ENCODE measurements around the gene KCNIP3.
"Not testable (repeated sequence)": the region's sequence is repeated elsewhere in the genome, so short reads cannot be mapped to it uniquely, and the experiment has no call there.

Gene KCNIP3

GRCh38 chr2:95392320-95392719 lies 95.2 kb downstream of the KCNIP3 start:
- DNase-seq (ENCODE audit: extremely low spot score), result no peak
- no peak for TF ChIP-seq FOXM1 (IDR thresholded peaks at IDR 0.05; ENCODE audit: borderline replicate concordance)
- no peak for TF ChIP-seq ARNT (IDR thresholded peaks at IDR 0.05)
- no peak for TF ChIP-seq SP1 (IDR thresholded peaks at IDR 0.05)
- no peak for TF ChIP-seq TARDBP (IDR thresholded peaks at IDR 0.05)
- no peak for TF ChIP-seq NFRKB (IDR thresholded peaks at IDR 0.05)
- no peak for TF ChIP-seq PKNOX1 (IDR thresholded peaks at IDR 0.05)
- TF ChIP-seq LEF1 (IDR thresholded peaks at IDR 0.05; ENCODE audit: borderline replicate concordance), result no peak
- TF ChIP-seq L3MBTL2 (conservative IDR thresholded peaks at IDR 0.05), result no peak
- no peak for TF ChIP-seq SUZ12 (IDR thresholded peaks at IDR 0.05)
- TF ChIP-seq FOXA1 (IDR thresholded peaks at IDR 0.05), result no peak
- no peak for TF ChIP-seq BHLHE40 (IDR thresholded peaks at IDR 0.05; ENCODE audit: borderline replicate concordance)
- TF ChIP-seq HDGF (IDR thresholded peaks at IDR 0.05; ENCODE audit: borderline replicate concordance), result no peak
- TF ChIP-seq FOXK2 (IDR thresholded peaks at IDR 0.05), result no peak
- TF ChIP-seq ZNF384 (IDR thresholded peaks at IDR 0.05), result no peak
- no peak for TF ChIP-seq ELF4 (IDR thresholded peaks at IDR 0.05)
- no peak for TF ChIP-seq CTBP1 (IDR thresholded peaks at IDR 0.05; ENCODE audit: borderline replicate concordance)
- ChIA-PET CTCF (interaction anchor here (1.5 kb wide), 1 partner anchor 8 kb away, joined by 3 read pairs; no protein-coding TSS in a partner anchor), POLR2A (interaction anchor here (1.7 kb wide), 2 partner anchors 9 to 11 kb away, joined by 9 read pairs; partner anchors contain the start of gene FAHD2A)

GRCh38 chr2:95392730-95393455 lies 95.7 kb downstream of the KCNIP3 start:
- POLR2A ChIA-PET, result interaction anchor here (1.7 kb wide), 2 partner anchors 9 to 10 kb away, joined by 9 read pairs; partner anchors contain the start of gene FAHD2A
- no peak for TF ChIP-seq L3MBTL2 (conservative IDR thresholded peaks at IDR 0.05)
- TF ChIP-seq ZNF384 (IDR thresholded peaks at IDR 0.05), result no peak
- no peak for TF ChIP-seq HDGF (IDR thresholded peaks at IDR 0.05; ENCODE audit: borderline replicate concordance)
- no peak for TF ChIP-seq ARNT (IDR thresholded peaks at IDR 0.05)
- no peak for TF ChIP-seq FOXM1 (IDR thresholded peaks at IDR 0.05; ENCODE audit: borderline replicate concordance)
- no peak for TF ChIP-seq BHLHE40 (IDR thresholded peaks at IDR 0.05; ENCODE audit: borderline replicate concordance)
- no peak for TF ChIP-seq TARDBP (IDR thresholded peaks at IDR 0.05)
- no peak for TF ChIP-seq NFRKB (IDR thresholded peaks at IDR 0.05)
- TF ChIP-seq PKNOX1 (IDR thresholded peaks at IDR 0.05), result no peak
- TF ChIP-seq ELF4 (IDR thresholded peaks at IDR 0.05), result no peak
- TF ChIP-seq LEF1 (IDR thresholded peaks at IDR 0.05; ENCODE audit: borderline replicate concordance), result no peak
- TF ChIP-seq SUZ12 (IDR thresholded peaks at IDR 0.05), result no peak
- no peak for TF ChIP-seq FOXA1 (IDR thresholded peaks at IDR 0.05)
- no peak for DNase-seq (ENCODE audit: extremely low spot score)
- CTCF ChIA-PET, result interaction anchor here (1.5 kb wide), 1 partner anchor 9 kb away, joined by 3 read pairs; no protein-coding TSS in a partner anchor

- TF ChIP-seq SP1 (IDR thresholded peaks at IDR 0.05) (no peak), BHLHE40 (IDR thresholded peaks at IDR 0.05; ENCODE audit: borderline replicate concordance) (no peak), FOXA1 (IDR thresholded peaks at IDR 0.05) (no peak), NFRKB (IDR thresholded peaks at IDR 0.05) (no peak), ELF4 (IDR thresholded peaks at IDR 0.05) (no peak)
- ChIA-PET POLR2A (interaction anchor here (1.7 kb wide), 1 partner anchor 8 kb away, joined by 9 read pairs; no protein-coding TSS in a partner anchor), CTCF (interaction anchor here (0.6 kb wide), 1 partner anchor 9 kb away, joined by 4 read pairs; the partner anchor contains the start of gene FAHD2A)
- no peak for DNase-seq (ENCODE audit: extremely low spot score)
Observed at GRCh38 chr2:95393901-95394300, 96.8 kb downstream of the KCNIP3 start.

- POLR2A ChIA-PET, result no interaction called here
- TF ChIP-seq FOXM1 (IDR thresholded peaks at IDR 0.05; ENCODE audit: borderline replicate concordance) (no peak), LEF1 (IDR thresholded peaks at IDR 0.05; ENCODE audit: borderline replicate concordance) (no peak), L3MBTL2 (conservative IDR thresholded peaks at IDR 0.05) (no peak), BHLHE40 (IDR thresholded peaks at IDR 0.05; ENCODE audit: borderline replicate concordance) (no peak), SUZ12 (IDR thresholded peaks at IDR 0.05) (no peak), CTBP1 (IDR thresholded peaks at IDR 0.05; ENCODE audit: borderline replicate concordance) (no peak), SP1 (IDR thresholded peaks at IDR 0.05) (no peak), NFRKB (IDR thresholded peaks at IDR 0.05) (no peak), ARNT (IDR thresholded peaks at IDR 0.05) (no peak), TARDBP (IDR thresholded peaks at IDR 0.05) (no peak), HDGF (IDR thresholded peaks at IDR 0.05; ENCODE audit: borderline replicate concordance) (no peak), ELF4 (IDR thresholded peaks at IDR 0.05) (no peak), FOXA1 (IDR thresholded peaks at IDR 0.05) (no peak), ZNF384 (IDR thresholded peaks at IDR 0.05) (no peak), PKNOX1 (IDR thresholded peaks at IDR 0.05) (no peak), FOXK2 (IDR thresholded peaks at IDR 0.05) (no peak)
- CTCF ChIA-PET, result no interaction called here
- DNase-seq (ENCODE audit: extremely low spot score), result no peak
Observed at GRCh38 chr2:95399061-95399460, 101.9 kb downstream of the KCNIP3 start.

- ChIA-PET CTCF (interaction anchor here (0.8 to 4.2 kb wide), 2 partner anchors 12 to 56 kb away, joined by 4 to 17 read pairs; no protein-coding TSS in a partner anchor), POLR2A (interaction anchor here (0.8 to 3.8 kb wide), 5 partner anchors 8 to 52 kb away, joined by 4 to 32 read pairs (median 9); no protein-coding TSS in a partner anchor)
- TF ChIP-seq BHLHE40 (IDR thresholded peaks at IDR 0.05; ENCODE audit: borderline replicate concordance) (no peak), L3MBTL2 (conservative IDR thresholded peaks at IDR 0.05) (no peak), HDGF (IDR thresholded peaks at IDR 0.05; ENCODE audit: borderline replicate concordance) (no peak), TARDBP (IDR thresholded peaks at IDR 0.05) (no peak), ARNT (IDR thresholded peaks at IDR 0.05) (no peak), FOXK2 (IDR thresholded peaks at IDR 0.05) (no peak), LEF1 (IDR thresholded peaks at IDR 0.05; ENCODE audit: borderline replicate concordance) (no peak), CTBP1 (IDR thresholded peaks at IDR 0.05; ENCODE audit: borderline replicate concordance) (no peak), ELF4 (IDR thresholded peaks at IDR 0.05) (no peak), FOXA1 (IDR thresholded peaks at IDR 0.05) (no peak), FOXM1 (IDR thresholded peaks at IDR 0.05; ENCODE audit: borderline replicate concordance) (no peak), ZNF384 (IDR thresholded peaks at IDR 0.05) (no peak), PKNOX1 (IDR thresholded peaks at IDR 0.05) (no peak), NFRKB (IDR thresholded peaks at IDR 0.05) (no peak), SP1 (IDR thresholded peaks at IDR 0.05) (no peak), SUZ12 (IDR thresholded peaks at IDR 0.05) (no peak)
- no peak for DNase-seq (ENCODE audit: extremely low spot score)
Observed at GRCh38 chr2:95401480-95401879, 104.3 kb downstream of the KCNIP3 start.

- POLR2A ChIA-PET, result interaction anchor here (0.8 to 3.8 kb wide), 7 partner anchors 9 to 333 kb away, joined by 4 to 32 read pairs (median 9); no protein-coding TSS in a partner anchor
- DNase-seq (ENCODE audit: extremely low spot score), result not testable (repeated sequence)
- CTCF ChIA-PET, result interaction anchor here (0.5 to 4.2 kb wide), 3 partner anchors 13 to 337 kb away, joined by 4 to 17 read pairs (median 6); no protein-coding TSS in a partner anchor
Observed at GRCh38 chr2:95402004-95402369, 104.8 kb downstream of the KCNIP3 start.
